Measurements from ENCODE around the gene EIF3F.

EIF3F gene

DNA sequence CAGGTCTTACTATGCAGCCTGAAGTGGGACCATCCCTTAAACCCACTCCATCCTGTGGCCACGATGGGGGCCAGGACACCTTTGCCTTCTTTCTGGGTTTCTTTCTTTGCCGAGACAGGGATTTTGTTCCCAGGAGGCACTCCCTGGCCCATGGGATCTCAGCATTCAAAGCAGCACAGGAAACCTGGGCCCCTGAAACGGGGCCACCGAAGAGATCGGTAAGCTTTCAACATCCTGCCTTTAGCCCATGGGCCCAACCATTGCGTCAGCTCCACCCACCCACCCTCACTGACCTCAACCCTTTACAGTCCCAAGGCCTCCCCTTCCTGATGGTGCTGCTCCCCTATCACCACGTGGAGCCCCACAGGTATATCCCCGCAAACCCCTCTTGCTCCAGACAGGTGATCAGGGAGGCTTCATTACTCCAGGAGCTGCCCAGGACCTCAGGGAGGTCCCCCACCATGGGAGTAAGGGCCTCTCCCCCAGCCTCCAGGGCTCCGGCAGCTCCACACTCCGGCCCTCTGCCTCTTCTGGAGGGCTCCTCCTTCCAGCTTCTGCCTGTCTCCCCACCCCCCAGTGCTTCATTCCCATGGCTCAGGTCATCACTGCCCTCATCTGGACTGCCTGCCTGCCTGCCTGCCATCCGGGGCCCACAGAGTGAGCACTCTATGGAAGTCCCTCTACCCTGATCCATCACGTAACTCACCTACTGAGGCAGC is 51.8 kb downstream of the EIF3F start:
- no peak for DNase-seq (ENCODE audit: low read depth in 2 of 2)

- no peak for DNase-seq (ENCODE audit: low read depth in 2 of 2)
Measured at GRCh38 chr11:8039530-8040260, 52.6 kb downstream of the EIF3F start.

DNA sequence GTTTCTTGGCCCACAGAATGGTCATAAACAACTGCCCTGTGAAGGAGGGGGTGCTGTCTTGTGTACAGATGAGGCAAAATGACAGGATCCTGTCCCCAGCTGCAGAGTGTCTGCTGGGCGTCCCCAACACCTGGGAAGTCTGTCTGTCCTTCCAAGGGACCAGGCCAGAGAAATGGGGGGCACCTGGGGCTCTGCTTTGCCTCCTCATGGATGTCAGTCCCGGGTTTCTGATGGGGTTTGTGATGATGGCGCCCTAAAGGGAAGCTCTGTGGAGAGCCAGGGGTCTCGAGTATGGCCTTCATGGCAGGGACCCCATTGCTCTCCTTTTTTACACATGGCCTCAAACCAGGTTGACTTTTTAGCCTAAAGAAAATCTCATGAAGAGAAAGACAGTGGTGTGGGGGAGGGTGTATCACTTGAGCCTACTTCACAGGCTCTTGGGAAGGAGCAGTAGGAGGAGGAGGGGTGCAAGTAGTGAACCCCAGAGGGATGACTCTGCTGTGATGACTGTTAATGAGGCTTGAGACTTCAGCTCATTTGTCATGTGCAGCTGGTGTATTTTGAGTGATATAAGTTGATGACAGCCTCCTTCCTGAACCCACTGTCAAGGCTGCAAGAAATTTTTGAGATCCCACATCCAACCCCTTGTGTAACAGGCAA is 53.3 kb downstream of the EIF3F start:
- no peak for DNase-seq (ENCODE audit: low read depth in 2 of 2)

DNA sequence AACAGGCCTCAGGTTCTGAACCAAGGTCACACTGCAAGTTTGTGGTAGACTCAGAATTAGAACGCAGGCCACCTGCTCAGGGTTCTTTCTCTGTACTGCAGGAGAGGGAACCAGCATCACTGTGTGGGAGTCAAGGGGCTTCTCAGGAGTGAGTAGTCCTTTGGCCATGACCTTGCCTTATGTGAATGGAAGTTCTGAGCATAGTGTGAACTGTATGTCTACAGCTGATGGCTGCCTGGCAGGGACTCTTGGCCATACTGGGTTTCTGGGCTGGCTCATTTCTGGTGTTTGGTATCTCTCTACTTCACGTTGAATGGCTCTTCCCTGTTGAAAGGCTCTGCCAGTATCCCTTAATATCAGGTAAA is 53.8 kb downstream of the EIF3F start:
- DNase-seq (ENCODE audit: low read depth in 2 of 2): no peak

DNA sequence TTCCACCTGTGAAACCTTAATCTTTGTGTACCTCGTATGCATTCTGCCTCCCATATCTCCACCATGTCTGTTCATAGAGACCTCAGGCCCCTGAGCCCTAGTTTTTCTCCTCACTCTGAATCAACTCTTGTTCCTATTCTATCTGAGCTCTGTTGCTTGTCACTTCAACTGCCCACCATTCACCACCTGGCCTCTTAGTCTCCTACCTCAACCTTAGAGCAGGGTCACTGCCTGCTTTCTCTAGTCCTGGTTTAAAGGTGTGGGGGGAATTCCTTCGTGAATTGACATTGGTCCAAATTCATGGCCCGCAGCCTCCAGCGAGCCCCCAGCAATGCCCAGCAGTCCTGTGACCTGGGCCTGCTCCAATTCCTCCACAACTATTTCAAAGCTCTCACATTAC is 54.4 kb downstream of the EIF3F start:
- no peak for DNase-seq (ENCODE audit: low read depth in 2 of 2)

- DNase-seq (ENCODE audit: low read depth in 2 of 2): no peak
Measured at GRCh38 chr11:8043756-8044155, 56.6 kb downstream of the EIF3F start.

- no peak for DNase-seq (ENCODE audit: low read depth in 2 of 2)
Measured at GRCh38 chr11:8045839-8046238, 58.7 kb downstream of the EIF3F start.

GRCh38 chr11:8047382-8047781 is 60.2 kb downstream of the EIF3F start:
- DNase-seq (ENCODE audit: low read depth in 2 of 2): no peak

- DNase-seq (ENCODE audit: low read depth in 2 of 2): no peak
Measured at GRCh38 chr11:8049084-8049483, 61.9 kb downstream of the EIF3F start.
